Measurements from ENCODE around the gene CAMTA1.

Gene CAMTA1

GRCh38 chr1:7223334-7224080, 438.3 kb downstream of the CAMTA1 start:
- no peak for DNase-seq

GRCh38 chr1:7224081-7224534, 438.9 kb downstream of the CAMTA1 start:
- DNase-seq: no peak

DNA sequence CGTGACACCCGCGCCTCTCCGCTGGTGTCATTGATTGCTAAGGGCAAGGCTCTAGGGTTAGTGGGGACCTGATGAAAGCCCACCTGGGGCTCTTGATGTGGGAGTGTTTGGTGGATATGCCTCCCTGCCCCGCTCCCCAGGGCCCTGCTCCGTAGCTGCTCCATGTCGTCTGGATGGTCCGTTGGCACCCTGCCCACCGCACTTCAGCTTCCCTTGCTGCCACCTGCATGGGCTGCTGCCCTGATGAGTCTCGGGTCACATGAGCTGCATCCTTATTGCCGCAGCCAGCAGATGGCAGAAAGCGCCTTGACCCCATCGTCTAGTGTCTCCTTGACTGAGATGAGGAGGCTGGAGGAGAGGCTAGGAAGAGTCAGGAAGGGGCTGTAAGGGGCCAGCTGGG, 439.4 kb downstream of the CAMTA1 start:
- DNase-seq: peak; percentile 56

DNA sequence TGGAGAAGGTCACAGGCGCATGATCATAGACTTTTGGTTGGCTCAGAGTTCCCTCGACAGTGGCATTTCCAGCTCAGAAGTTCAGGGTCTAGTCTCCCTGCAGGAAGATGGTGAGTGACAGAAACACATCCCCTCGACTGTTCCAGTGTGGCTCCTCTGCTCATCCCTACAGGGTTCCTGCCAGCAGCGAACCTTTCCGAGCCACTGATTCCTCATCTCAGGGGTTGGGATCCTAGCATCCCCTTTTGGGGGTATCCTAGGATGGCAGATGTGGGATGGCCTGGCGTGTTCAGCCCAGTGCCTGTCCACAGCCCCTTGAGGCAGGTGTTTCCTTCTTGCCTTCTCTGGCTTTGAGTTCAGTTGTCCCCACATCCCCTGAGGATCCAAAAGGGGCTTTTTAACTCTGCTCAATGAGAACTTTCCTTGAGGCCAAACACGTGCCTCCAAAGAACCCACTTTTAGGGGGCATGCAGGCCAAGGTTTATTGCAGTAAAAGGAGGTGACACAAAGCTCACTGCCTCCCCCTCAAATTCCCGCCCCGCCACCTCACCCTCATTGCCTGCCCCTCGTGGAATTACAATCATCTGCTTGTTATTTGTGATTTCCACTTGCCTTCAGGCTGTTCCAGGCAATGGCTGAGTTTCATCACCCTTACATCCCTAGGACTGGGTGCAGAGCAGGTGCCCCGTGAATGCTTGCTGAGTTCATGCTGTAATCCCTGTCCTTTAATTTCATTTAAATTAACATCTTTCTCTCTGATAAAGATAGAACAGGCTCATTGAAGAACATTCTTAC, 440.7 kb downstream of the CAMTA1 start:
- no peak for DNase-seq

DNA sequence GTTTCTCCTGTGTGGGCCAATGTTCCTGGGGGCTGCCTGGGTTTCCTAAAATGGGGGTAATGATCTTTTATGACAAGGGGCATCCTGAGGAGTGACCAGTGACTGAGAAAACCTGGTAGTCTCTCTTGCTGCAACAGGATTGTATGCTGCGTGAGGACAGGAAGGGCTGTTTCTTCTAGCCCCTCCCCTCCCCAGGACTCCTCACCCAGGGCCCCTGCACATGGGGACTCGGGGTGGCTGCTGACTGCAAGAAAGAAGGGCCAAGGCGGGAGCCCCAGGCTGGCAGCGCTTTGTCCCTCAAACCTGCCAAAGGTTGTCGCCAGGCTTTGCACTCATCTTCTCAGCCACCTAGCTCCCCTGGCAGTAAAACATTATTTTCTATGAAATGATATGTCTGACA, 442.4 kb downstream of the CAMTA1 start:
- no peak for DNase-seq

DNA sequence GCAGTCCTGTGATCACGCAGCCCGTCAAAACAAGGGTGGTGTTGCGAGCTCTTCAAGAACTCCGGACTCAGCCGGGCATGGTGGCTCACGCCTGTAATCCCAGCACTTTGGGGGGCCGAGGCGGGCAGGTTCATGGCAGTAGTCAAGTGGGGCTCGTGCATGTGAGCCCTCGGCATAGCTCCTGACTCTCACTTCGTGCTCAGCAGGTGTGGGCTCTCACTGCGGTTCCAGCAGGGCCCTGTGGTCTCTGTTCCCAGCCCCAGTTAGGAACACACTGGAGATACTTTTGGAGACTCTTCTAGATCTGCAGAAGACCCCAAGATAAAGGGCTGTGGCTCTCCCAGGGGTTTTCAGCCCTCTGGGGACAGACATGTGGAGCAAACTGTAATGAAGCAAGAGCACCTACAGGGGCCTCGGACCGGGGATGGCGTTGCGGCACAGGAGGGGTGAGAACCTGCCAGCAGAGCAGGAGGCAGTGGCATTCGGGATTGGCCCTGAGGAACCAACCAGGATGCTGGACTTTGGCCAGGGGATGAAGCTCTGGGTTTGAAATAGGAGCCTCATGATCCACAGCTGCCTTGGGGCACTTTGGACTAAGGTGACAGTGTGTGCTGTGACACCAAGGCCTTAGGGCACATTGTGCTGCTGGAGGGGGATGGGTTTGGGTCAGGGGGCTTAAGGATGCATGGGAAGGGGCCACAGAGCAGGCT, 443.2 kb downstream of the CAMTA1 start:
- no peak for DNase-seq

DNA sequence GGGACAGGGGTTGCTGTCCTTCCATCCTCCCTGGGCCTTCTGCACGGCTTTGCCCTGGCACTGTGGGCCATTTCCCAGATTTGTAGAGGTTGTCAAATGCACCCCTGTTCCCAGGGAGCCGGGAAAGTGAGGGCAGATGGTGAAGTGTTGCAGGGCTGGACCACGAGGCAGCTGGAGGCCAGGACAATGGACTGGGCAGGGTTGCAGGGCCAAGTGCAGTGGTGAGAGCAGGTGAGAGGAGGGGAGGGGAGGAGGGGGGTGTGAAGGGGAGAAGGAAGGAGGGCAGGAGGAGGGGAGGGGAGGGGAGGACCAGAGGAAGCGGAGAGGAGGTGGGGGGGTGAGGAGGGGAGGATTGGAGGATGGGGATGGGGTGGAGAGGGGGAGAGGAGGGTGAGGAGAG, 443.9 kb downstream of the CAMTA1 start:
- no peak for DNase-seq

DNA sequence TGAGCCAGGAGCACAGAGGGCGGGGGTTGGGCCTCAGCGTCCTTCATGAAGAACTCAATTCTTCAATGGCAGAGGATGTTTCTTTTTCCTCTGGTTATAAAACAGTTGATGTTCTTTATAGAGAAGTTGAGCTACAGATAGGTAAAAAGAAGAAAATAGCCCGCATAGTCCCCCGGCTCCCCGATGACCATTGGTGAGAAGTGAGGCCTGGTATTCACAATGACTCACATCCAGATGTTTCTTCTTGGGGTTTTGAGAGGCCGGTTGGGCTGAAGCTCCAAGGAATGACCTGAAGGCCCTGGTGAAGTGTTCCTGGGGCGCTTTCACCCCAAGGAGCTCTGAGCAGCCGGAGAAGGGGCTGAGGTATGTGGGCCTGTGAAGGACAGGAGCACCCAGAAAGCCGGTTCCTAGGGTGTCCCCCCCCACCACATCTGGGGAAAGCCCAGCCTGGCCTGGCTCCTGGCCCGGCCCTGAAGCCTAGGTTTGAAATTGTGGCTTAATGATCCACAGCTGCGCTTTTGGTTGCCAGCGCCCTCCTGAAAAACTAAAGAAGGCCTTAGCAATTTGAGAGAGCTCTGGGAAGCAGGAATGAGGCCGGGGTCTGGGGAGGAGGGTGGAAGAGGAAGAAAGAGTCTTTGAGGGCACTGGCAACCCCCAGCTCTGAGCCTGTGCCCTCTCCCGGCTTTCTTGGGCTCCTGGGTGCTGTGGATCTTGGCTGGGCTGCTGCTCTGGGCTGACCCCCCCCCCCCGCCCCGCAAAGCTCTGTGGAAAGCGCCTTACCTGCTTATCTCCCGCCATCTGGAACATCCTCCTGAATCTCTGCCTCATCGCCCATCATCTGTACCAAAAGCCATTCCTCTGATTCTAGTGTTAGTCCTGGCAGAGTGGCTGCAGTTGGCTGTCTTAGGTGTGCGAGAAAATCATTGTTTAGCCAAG, 444.7 kb downstream of the CAMTA1 start:
- DNase-seq: no peak

GRCh38 chr1:7232441-7233236, 447.4 kb downstream of the CAMTA1 start:
- no peak for DNase-seq

DNA sequence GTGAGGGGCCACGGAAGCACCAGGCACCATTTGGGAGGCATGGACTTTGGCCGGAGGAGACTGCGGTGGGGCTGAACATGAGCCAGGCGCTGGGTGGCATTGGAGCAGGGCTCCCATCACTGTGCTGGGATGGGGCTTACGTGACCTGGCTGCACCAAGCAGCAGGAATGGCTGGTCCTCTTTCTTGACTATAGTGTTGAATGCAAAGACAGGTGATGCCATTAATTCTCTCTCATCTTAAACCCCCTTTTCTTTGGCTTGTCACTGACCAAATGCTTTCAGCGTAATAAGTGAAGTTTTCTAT, 447.9 kb downstream of the CAMTA1 start:
- DNase-seq: no peak

DNA sequence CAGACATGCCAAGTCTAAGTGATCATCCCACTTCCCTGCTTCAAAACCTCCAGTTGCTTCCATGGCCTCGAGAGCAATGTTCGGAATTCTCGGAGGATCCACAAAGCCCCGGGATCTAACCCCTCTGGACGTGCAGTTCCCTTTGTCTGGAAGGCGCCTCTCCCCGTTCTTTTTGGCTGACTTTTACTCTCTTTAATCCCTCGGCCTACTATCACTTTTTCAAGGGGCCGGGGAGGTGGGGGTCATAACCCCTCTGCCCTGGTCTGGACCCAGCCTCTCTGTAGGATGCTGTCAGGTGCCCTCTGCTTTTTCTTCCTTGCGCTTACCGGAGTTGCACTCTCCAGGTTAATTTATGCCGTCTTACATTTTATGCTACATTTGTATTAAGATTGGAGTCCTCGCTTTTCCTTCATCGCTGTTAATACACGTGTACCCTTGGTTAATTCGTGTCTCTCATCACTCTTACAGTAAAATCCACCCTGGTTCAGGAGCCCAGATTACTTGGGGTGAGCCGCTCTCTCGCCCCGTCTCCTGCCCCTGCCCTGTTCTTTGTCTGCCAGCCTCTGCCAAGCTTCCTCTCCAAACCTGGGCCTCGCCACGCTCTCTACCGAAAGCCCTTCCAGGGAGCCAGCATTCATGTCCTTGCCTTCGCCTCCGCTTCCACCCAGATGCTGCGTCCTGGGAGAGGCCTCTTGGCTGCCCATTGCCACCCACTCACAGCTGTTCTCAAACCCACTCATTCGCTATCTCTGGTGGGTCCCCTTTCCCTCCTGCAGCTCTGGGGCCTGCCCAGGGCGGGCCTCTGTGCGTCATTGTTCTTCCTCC, 448.6 kb downstream of the CAMTA1 start:
- DNase-seq: no peak

DNA sequence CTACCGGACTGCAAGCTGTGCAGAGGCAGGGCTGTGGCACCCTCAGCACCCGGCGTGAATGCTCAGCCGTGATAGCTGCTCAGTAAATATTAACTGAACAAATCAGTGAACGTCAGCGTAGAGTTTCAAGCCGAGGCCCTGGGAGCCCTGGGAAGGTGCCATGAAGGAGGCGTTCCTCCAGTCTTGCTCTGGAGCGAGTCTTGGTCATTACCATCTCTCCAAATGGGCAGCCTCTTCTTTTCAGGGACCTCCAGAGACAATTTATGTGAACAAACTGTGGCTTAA, 449.2 kb downstream of the CAMTA1 start:
- no peak for DNase-seq

DNA sequence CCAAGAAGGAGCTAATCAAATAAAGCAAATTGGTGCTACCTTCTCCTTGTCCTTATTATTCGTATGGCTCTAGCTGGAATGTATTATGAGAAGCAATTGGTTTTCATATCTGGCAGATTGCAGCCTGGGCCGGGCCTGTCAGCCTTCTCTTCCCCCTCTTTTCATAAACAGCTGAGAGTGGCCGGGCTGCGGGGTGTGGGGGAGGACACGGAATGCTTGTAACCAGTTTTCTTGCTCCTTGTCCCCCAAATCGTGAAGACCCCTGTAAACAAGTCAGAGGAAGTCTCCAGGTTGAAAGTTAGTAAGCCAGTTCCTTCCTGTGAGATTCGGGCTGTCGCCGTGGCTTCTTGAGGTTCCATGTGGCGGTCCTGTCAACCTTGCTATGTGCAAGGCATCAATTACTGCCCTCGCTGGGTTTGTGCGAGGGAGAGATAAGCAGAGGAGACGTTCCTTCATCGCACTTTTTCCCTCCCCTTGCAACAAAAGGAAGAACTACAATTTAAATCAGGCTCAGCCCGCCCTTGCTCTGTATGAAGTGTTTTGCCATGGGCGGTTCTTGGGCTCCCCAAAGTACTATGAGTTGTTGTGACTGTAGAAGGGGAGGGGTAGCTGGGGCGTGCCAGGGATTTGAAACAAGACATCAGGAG, 450.7 kb downstream of the CAMTA1 start:
- DNase-seq: no peak

DNA sequence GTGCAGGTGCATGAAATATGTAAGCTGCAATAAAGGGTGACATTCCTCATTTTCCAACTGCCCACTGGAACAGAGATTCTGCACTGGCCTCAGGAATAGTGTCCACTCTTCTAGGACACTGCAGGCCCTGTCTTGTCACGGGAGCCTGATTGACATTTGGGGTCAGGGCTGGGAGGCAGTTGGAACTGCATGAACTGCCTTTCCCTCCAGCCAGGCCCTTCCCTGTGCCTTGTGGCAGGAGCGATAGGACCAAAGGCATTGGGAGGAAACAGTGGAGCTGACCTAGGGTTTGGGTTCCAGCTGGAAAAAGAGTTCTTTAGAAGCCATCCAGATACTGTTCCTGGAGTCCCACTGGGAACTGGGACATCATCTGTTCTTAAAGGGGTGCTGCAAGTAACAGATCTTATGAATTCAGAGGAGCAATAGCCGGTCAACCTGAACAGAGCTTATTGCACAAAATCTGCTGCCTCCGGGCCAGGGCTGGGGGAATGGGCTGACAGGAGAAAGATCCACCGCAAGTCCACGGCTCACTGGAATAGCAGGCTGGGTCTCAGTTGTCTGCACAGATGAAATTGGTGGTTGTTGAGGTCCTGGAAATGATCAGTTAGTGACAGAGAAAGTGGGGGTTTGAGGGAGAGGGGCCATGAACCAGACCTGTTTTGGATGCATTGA, 451.7 kb downstream of the CAMTA1 start:
- DNase-seq: no peak

GRCh38 chr1:7247158-7247557, 461.9 kb downstream of the CAMTA1 start:
- no peak for DNase-seq

DNA sequence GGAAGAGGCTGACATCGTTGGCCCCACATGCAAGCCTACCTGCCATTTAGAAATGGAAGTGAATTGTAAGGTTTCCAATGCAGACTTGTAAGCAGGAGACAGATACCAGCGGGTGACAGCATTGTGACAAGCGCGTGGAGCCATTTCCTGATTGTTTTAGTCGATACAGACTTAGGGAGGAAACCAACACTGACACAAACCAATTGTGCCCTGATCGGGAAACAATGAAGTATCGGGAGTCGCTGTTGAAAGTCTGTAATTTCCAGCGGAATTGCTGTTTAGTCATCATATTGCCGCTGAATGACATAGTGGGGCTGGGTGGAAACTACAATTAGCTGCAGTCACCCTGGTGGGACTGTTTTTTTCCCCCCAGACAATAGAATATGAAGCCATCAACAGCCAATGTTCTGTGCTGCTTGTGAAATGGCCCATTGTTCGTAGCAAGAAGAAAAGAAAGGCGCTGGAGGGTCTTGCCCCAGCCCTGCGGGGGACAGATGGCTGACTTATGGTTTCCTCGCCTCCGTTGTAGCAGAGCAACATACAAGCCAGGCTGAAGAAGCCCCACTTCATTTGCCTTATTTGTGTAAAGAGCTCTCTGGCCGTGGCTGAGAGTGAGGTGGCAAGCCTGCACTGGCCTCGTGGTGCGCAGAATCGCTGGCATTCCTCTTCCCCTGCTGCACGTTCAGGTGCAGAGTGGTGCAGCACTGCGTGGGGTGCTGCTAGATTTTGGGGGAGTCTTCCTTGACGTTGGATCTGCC, 462.7 kb downstream of the CAMTA1 start:
- no peak for DNase-seq

DNA sequence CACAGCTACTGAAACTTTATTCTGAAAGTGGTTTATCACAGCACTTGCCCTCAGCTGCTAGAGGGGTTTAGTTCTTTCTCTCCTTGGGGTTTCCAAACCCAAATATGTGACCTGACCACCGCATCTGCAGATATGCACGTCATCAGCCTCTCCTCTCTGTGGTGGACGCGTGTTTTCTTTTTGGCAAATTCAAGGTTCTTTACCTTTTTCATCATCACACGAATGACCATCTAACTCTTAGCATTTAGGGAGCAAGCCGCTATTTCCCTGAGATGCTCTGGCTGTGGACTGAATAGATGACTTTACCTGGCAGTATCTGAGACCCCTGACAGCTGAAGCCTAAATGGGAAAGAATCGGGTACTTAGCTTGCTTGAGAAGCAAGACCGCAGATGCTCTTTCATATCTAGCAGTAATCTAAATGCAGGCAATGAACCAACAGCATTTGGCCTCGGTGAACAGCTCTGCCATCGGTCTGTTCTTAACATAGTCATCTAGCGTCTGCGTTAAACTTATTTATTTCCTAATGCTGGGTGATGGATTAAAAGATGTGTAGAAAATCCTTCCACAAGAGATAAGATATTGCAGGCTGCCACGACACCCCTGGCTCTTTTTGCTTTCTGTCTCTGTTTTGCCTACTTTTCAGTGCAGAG, 463.4 kb downstream of the CAMTA1 start:
- DNase-seq: no peak

DNA sequence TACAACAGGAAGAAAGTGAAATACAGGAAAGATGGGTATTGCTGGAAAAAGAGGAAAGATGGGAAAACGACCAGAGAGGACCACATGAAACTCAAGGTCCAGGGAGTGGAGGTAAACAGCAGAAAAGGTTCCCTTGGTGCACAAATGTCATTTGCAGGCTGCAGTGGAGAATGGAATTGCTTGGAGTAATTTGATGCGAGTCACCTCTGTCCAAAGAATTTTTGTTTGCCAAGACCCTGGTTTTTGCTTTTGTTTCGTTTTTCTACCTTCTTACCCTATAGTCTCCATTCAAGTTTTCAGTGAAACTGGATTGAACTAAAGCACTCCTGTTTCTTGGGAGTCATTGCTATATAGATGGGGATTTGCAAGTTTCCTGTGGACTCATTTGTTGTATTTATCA, 464.3 kb downstream of the CAMTA1 start:
- DNase-seq: no peak

- no peak for DNase-seq
Observed at GRCh38 chr1:7250176-7250575, 464.9 kb downstream of the CAMTA1 start.

Data from 8988T (cell line).